Ishikawa (cell line): ENCODE data around the gene ESPN.

Experiments
- CEBPB ChIP-seq: IDR thresholded peaks from 2 replicates; pipeline ENCODE4 v1.6.1; 2012
- CREB1 ChIP-seq: IDR thresholded peaks from 2 replicates; pipeline ENCODE4 v1.6.1; 2012; ENCODE audit warnings: low read depth
- EGR1 ChIP-seq: IDR thresholded peaks from 2 replicates; pipeline ENCODE4 v1.6.1; 2012
- EP300 ChIP-seq: IDR thresholded peaks from 2 replicates; pipeline ENCODE4 v1.6.1; 2012; ENCODE audit warnings: borderline replicate concordance
- FOXM1 ChIP-seq: IDR thresholded peaks from 2 replicates; pipeline ENCODE4 v1.6.1; 2012; ENCODE audit warnings: low read depth, borderline replicate concordance
- NFIC ChIP-seq: IDR thresholded peaks from 2 replicates; pipeline ENCODE4 v1.6.1; 2012
- RAD21 ChIP-seq: IDR thresholded peaks from 2 replicates; pipeline ENCODE4 v1.6.1; 2012; ENCODE audit warnings: low read depth
- TAF1 ChIP-seq: IDR thresholded peaks from 2 replicates; pipeline ENCODE4 v1.6.1; 2012; ENCODE audit warnings: low read depth, mild to moderate bottlenecking
- TCF12 ChIP-seq: IDR thresholded peaks from 2 replicates; pipeline ENCODE4 v1.6.1; 2012; ENCODE audit warnings: low read depth
- TEAD4 ChIP-seq: IDR thresholded peaks from 2 replicates; pipeline ENCODE4 v1.6.1; 2012
- YY1 ChIP-seq: IDR thresholded peaks from 2 replicates; pipeline ENCODE4 v1.6.1; 2012; ENCODE audit warnings: low read depth
- ZBTB7A ChIP-seq: IDR thresholded peaks from 2 replicates; pipeline ENCODE4 v1.6.1; 2012; ENCODE audit warnings: low read depth
- TF ChIP-seq, protein P1 (sequence below): IDR thresholded peaks from 2 replicates; pipeline ENCODE4 v1.6.1; 2012
- TF ChIP-seq, protein P2 (sequence below): IDR thresholded peaks from 2 replicates; pipeline ENCODE4 v1.6.1; 2012
- TF ChIP-seq, protein P3 (sequence below): IDR thresholded peaks from 2 replicates; pipeline ENCODE4 v1.6.1; 2012; ENCODE audit warnings: low read depth, mild to moderate bottlenecking

The ESPN gene

DNA sequence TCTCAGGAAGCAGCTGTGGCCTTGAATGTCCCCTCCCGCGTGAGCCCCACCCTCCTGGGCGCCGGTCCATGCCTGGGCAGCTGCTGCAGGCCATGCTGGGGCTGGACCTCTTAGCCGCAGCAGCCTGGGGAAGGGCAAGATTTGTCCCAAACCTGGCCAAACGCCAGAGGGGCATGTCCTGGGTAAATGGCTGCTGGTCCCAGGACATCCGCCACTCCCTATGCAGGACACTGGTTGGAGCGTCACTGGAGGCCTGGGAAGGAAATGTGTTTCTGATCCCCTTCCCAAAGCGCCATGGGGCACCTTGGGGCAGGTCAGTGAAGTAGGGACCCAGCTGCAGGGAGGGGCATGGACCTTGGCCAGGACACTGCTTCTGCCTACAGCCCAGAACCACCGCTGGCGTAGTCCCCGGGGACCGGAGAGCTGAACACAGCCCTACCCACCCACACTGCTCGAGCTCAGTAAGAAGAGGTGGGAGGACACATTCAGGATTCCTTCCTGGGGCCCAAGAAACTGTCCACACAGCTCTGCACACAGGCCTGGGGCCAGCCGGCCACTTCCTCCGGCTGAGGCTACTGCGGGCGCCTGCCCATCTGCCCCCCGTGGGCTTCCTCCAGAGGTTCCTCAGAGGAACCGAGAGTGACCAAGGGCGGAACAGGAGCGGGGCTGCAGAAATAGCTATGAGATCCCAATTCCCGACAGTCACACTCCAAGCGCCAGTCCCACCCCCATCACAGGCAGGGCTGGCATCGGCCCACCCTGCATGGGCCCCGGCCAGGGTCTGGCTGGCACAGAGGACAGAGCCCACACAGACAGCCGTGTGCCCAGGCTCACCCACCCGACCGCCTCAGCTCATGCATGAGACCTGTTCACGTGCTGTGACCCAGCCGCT, 77.7 kb downstream of the ESPN start:
- TF ChIP-seq EGR1 (no peak), NFIC (0 out of 2 replicates have a peak, but pooled peaks have one; percentile 25)

DNA sequence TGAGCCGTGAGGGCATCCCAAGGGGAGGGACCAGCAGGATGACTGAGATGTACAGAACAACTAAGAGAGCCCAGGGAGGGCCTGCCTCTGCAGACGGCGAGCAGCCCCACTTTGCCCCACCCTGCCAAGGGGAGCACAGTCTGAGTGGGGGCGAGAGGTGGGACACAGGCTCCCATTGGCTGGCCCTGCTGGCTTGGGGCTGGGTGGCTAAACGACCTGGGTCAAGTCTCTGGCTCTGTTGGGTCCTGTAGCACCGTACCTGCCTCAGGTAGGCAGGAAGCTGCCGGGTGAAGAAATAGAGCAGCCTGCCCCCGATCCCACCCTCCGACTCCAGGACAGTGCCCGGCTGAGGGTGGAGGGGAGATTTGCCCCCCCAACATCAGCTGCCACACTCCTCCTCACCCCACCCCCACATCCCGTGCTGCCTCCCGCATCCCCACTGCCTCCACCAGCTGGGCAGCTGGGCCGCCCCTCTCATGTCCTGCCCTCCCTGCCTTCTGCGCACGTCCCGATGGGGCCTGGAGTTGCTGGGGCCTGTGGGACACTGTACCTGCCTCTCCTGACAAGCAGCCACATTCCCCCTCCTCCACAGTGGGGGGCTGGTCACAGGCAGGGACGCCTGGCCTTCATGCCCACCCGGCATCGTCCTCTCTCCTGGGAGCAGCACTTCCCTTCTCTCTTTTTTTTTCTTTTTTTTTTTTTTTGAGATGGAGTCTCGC, 79.5 kb downstream of the ESPN start:
- TF ChIP-seq TAF1 (no peak), EP300 (no peak), FOXM1 (no peak), CREB1 (no peak), CEBPB (no peak), NFIC (no peak), TCF12 (no peak), RAD21 (no peak), ZBTB7A (no peak), EGR1 (no peak), YY1 (no peak), TEAD4 (no peak)
- TF ChIP-seq, protein P1, sequence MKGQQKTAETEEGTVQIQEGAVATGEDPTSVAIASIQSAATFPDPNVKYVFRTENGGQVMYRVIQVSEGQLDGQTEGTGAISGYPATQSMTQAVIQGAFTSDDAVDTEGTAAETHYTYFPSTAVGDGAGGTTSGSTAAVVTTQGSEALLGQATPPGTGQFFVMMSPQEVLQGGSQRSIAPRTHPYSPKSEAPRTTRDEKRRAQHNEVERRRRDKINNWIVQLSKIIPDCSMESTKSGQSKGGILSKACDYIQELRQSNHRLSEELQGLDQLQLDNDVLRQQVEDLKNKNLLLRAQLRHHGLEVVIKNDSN: no peak
- TF ChIP-seq, protein P2, sequence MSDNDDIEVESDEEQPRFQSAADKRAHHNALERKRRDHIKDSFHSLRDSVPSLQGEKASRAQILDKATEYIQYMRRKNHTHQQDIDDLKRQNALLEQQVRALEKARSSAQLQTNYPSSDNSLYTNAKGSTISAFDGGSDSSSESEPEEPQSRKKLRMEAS: no peak
- TF ChIP-seq, protein P3, sequence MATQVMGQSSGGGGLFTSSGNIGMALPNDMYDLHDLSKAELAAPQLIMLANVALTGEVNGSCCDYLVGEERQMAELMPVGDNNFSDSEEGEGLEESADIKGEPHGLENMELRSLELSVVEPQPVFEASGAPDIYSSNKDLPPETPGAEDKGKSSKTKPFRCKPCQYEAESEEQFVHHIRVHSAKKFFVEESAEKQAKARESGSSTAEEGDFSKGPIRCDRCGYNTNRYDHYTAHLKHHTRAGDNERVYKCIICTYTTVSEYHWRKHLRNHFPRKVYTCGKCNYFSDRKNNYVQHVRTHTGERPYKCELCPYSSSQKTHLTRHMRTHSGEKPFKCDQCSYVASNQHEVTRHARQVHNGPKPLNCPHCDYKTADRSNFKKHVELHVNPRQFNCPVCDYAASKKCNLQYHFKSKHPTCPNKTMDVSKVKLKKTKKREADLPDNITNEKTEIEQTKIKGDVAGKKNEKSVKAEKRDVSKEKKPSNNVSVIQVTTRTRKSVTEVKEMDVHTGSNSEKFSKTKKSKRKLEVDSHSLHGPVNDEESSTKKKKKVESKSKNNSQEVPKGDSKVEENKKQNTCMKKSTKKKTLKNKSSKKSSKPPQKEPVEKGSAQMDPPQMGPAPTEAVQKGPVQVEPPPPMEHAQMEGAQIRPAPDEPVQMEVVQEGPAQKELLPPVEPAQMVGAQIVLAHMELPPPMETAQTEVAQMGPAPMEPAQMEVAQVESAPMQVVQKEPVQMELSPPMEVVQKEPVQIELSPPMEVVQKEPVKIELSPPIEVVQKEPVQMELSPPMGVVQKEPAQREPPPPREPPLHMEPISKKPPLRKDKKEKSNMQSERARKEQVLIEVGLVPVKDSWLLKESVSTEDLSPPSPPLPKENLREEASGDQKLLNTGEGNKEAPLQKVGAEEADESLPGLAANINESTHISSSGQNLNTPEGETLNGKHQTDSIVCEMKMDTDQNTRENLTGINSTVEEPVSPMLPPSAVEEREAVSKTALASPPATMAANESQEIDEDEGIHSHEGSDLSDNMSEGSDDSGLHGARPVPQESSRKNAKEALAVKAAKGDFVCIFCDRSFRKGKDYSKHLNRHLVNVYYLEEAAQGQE: no peak

DNA sequence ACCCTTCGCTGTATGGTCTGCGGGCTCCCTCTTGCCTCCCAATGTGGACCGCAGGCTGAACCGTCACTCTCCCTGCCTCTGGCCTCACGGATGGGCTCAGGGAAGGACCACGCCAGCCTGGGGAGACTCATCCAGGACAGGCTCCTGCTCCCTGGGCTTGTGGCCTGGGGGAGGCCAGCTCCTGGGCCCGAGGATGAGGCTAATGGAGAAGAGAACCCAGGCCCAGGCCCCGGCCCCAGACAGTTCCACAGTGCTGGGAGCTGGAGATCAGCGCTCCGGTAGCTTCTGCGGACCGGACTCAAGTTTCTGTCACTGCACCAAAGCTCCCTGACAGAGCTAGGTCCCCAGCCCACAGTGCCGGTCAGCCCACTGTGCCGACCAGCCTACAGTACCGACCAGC, 80.3 kb downstream of the ESPN start:
- TF ChIP-seq EP300 (no peak), TEAD4 (no peak), EGR1 (no peak), ZBTB7A (no peak), YY1 (no peak), FOXM1 (no peak), RAD21 (no peak), CREB1 (no peak)
- TF ChIP-seq, protein P2: no peak

DNA sequence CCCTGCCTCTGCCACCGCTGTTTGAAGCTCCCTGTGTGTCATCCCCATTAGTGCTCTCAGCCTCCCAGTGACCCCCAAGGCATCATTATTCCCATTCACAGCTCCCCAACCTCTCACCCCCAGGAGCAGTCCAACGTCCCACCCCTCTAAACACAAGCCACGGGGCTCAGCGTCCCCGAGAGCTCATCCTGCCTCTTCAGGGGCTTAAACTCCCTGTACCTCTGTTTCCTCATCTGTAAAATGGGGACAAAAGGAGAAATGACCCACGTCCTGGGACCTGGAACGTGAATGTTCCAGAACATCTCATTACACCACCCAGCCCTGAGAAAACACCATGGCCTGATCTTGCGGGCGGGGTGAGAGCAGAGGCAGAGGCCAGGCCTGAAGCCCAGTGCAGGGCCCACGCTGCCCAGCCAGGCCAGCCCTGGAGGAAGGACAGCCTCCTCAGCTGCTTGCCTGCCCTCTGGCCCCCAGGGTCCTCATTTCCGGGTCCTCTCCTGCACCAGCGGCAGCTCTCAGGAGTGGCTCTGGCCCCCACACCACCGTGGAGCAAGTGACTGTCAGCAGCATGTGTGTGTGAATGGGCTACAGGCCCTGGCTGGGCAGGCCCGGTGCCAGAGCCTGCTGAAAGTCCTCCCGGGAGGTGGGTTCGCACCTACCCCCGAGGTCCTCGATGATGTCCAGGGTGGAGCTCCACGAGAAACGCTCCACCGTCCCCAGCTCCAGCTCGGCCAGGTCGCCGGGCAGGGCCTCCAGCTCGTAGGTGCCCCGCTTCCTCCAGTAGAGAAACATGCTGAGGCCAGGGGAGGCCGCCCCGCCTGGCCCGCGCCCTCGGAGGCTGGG, 81.0 kb downstream of the ESPN start:
- no peak for TF ChIP-seq TEAD4
- no peak for TF ChIP-seq EP300
- no peak for TF ChIP-seq CREB1
- TF ChIP-seq ZBTB7A: no peak
- TF ChIP-seq CEBPB: no peak
- no peak for TF ChIP-seq EGR1
- TF ChIP-seq, protein P2: no peak
- TF ChIP-seq, protein P3: no peak

DNA sequence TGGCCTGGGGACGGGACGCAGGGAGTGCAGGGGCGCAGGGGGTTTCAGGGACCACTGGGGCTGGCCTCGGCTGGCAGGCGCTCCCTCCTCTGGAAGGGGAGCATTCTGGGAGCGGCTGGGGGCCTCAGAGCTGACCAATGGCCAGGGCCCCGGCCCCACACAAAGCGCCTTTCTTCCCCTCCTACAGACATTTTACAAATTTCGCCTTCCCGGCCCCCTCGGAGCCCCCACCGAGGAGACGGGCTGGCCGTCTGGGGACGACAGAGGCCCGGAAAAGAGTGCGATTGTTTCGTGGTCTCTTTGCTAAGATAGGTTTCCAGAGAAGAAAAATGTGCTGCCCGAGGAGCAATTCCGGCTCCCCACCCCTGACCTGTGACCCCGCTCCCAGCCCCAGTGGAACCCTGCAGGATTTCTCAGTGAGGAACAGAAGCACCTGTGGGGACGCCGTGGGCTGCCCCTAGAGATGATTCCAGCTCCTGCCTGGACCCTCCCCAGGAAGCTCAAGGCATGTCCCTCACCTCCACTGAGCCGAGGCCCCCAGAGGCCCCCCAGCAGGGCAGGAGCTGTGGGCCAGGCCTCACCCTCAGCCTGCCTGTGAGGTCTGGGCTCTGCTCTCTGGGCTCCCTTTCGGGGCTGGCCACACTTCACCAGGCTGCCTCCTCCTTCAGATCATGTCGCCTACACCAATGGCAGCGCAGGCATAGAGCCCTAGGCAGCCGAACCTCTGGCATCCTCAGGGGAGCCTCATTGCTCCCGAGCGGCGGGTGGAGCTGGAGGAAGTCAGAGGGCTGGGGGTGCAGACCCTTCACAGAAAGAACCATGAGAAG, 81.8 kb downstream of the ESPN start:
- TF ChIP-seq TAF1 (no peak), EGR1 (no peak), NFIC (no peak), TEAD4 (no peak)
